H1 (cell line): ENCODE data around the gene HIC1. TPM values are rescaled to one million over a fixed set of nuclear protein-coding genes. Genes with fewer than 3 reads are reported as not detected.

Experiments
- CBX5 ChIP-seq: fragments of 300-800, 300-1000 bp; sonication (generic); IDR thresholded peaks from 2 replicates; pipeline ENCODE4 v1.7.1; 2016; ENCODE audit warnings: antibody characterized with exemption, low read length, low read depth
- CHD7 ChIP-seq: fragments of 300-600 bp; sonication (generic); IDR thresholded peaks from 2 replicates; pipeline ENCODE4 v1.7.1; 2012; ENCODE audit warnings: low read length, moderate library complexity, mild to moderate bottlenecking, inconsistent platforms; ENCODE audit not compliant: insufficient replicate concordance
- E2F6 ChIP-seq: IDR thresholded peaks from 2 replicates; pipeline ENCODE4 v1.6.1; 2012; ENCODE audit warnings: inconsistent platforms
- EZH2 ChIP-seq: fragments of 200-600 bp; sonication (generic); IDR thresholded peaks from 2 replicates; pipeline ENCODE4 v1.7.1; 2012; ENCODE audit warnings: low read depth, mild to moderate bottlenecking, moderate library complexity, low read length, inconsistent platforms; ENCODE audit not compliant: severe bottlenecking
- GTF2F1 ChIP-seq: IDR thresholded peaks from 2 replicates; pipeline ENCODE4 v1.6.1; 2012; ENCODE audit warnings: low read depth, low read length, improper control_type of control experiment, borderline replicate concordance
- HDAC2 ChIP-seq, 2 experiments: fragments of 300-600 bp in 1 of 2; sonication (generic) in 1 of 2; IDR thresholded peaks; 2 replicates each; pipeline ENCODE4 v1.6.1; 2011 to 2012; ENCODE audit warnings: low read depth in 2 of 2, low read length in 2 of 2, mild to moderate bottlenecking in 2 of 2, moderate library complexity in 2 of 2, borderline replicate concordance in 1 of 2, inconsistent platforms in 1 of 2
- JUND ChIP-seq: IDR thresholded peaks from 2 replicates; pipeline ENCODE4 v1.6.1; 2011; ENCODE audit warnings: mild to moderate bottlenecking, improper control_type of control experiment, low read length
- POLR2AphosphoS5 ChIP-seq: IDR thresholded peaks from 2 replicates; pipeline ENCODE4 v1.6.1; 2011; ENCODE audit warnings: low read depth, low read length
- POU5F1 ChIP-seq: IDR thresholded peaks from 2 replicates; pipeline ENCODE4 v1.6.1; 2011; ENCODE audit warnings: low read depth, mild to moderate bottlenecking, low read length, moderate library complexity
- RNF2 ChIP-seq: fragments of 200-900, 300-1000 bp; sonication (generic); IDR thresholded peaks from 2 replicates; pipeline ENCODE4 v1.7.1; 2016; ENCODE audit warnings: borderline replicate concordance, low read depth, mild to moderate bottlenecking, antibody characterized with exemption, low read length; ENCODE audit not compliant: poor library complexity, severe bottlenecking; ENCODE audit errors: missing control alignments
- YY1 ChIP-seq: IDR thresholded peaks from 2 replicates; pipeline ENCODE4 v1.6.1; 2011; ENCODE audit warnings: low read depth, mild to moderate bottlenecking, low read length
- polyA plus RNA-seq, 7 experiments: library from polyadenylated mRNA; depleted of rRNA in 3 of 7; stranded (reverse) in 5 of 7; unstranded in 2 of 7; fragments of >200 nt in 5 of 7; fragments of 200-250 nt in 2 of 7; gene quantifications; 1 replicate in 5 of 7; 2 replicates in 1 of 7; 4 replicates in 1 of 7; pipeline versions ENCODE4 v1.2.1 to v1.2.3, GENCODE V29; 2011 to 2013; ENCODE audit warnings: missing spikeins in 2 of 7, mixed read lengths in 2 of 7
- total RNA-seq: library from RNA; stranded (reverse); fragmentation: NEBNext Ultra II Directional; extraction: Animal tissue kit (Norgen Biotek cat#: 25700); gene quantifications from 2 replicates; pipeline ENCODE4 v1.2.1, GENCODE V29; 2021

HIC1 gene
- total and polyA plus RNA-seq, 2 of the 8 experiments (the other 6 are each of a cell fraction or from before 2014, with no cell fraction given): 0.06 to 0.09 TPM

- TF ChIP-seq CHD7 (no peak), HDAC2 (IDR thresholded peaks at IDR 0.05; ENCODE audit: borderline replicate concordance in 1 of 2, low read depth in 2 of 2, low read length in 2 of 2) (no peak), POLR2AphosphoS5 (no peak), EZH2 (no peak), YY1 (no peak), GTF2F1 (no peak), RNF2 (no peak), E2F6 (no peak), CBX5 (no peak), JUND (no peak), POU5F1 (no peak)
These were observed 26.7 kb downstream of the HIC1 start (continued) for GRCh38 chr17:2081564-2081963.
